ENCODE measurements around the gene PATJ. TPM values are rescaled to one million over a fixed set of nuclear protein-coding genes. Genes with fewer than 3 reads are reported as not detected.
A peak's percentile ranks its signal among the peaks of the same experiment; 100 is the strongest.

PATJ gene
- total RNA-seq, 1 experiment from 2014 or later: 47.3 TPM

- peak; percentile 34 for DNase-seq
- no peaks in the 10 kb centered on the region for H3K9me3 ChIP-seq (ENCODE audit: control insufficient read depth, low read depth, low read length)
- H2BK20ac ChIP-seq (ENCODE audit: low read depth, low read length, poor library complexity, severe bottlenecking): no peak overlapping the region
- H2AFZ ChIP-seq (ENCODE audit: low read length): no peak overlapping the region
- H2BK120ac ChIP-seq (ENCODE audit: low read depth, low read length, poor library complexity, severe bottlenecking): no peak overlapping the region
- H3K4me2 ChIP-seq (ENCODE audit: insufficient read depth, insufficient read length, low read length): no peak overlapping the region
- no peak overlapping the region for H4K5ac ChIP-seq (ENCODE audit: insufficient read length, low read depth, low read length)
- no peak overlapping the region for H2BK5ac ChIP-seq (ENCODE audit: insufficient read length, low read length)
- no peaks in the 10 kb centered on the region for H3K27me3 Mint-ChIP-seq (ENCODE audit: low read depth)
- H3K79me1 ChIP-seq (ENCODE audit: insufficient read depth, low read depth, low read length, poor library complexity, severe bottlenecking): no peaks in the 10 kb centered on the region
- H2BK12ac ChIP-seq (ENCODE audit: insufficient read length, low read depth, low read length): no peak overlapping the region
- H3K4me1 ChIP-seq (ENCODE audit: insufficient read depth, low read length): 0 out of 2 replicates have a peak, but pooled peaks cover 1% of the 10 kb centered on the region
- H3K14ac ChIP-seq (ENCODE audit: insufficient read depth, low read length): no peak overlapping the region
- no peak overlapping the region for H3K9ac ChIP-seq (ENCODE audit: extremely low read depth, insufficient read length, low read length)
- peak; percentile 48; the same call in 2 of the 3 replicates for TF ChIP-seq CTCF (conservative IDR thresholded peaks at IDR 0.05)
- H3K4me3 Mint-ChIP-seq: no peak overlapping the region
- no peak overlapping the region for H3K23ac ChIP-seq (ENCODE audit: insufficient read length, low read depth, low read length)
- H4K20me1 ChIP-seq (ENCODE audit: control insufficient read depth, insufficient read depth, insufficient read length): no peaks in the 10 kb centered on the region
- no peak overlapping the region for H3K27ac ChIP-seq (ENCODE audit: insufficient read length, low read depth, low read length)
- no peak overlapping the region for H3K4ac ChIP-seq (ENCODE audit: low read depth, low read length)
- H2AK5ac ChIP-seq (ENCODE audit: insufficient read length, low read length): no peak overlapping the region
- H3K27me3 ChIP-seq (ENCODE audit: insufficient read depth, low read length): no peaks in the 10 kb centered on the region
- no peaks in the 10 kb centered on the region for H3K79me2 ChIP-seq (ENCODE audit: insufficient read depth, low read length)
- H3T11ph ChIP-seq (ENCODE audit: low read length): no peak overlapping the region
- H3K27ac Mint-ChIP-seq: peak overlapping the region in 1 of 3 experiments; percentile 1; a peak in 1 of 7 replicates
- H4K91ac ChIP-seq (ENCODE audit: insufficient read length, low read depth, low read length): no peak overlapping the region
- no peak overlapping the region for H4K8ac ChIP-seq (replicated peaks; ENCODE audit: insufficient read length, low read depth, low read length)
- no peak overlapping the region for H2BK15ac ChIP-seq (ENCODE audit: low read depth, low read length)
- H3K36me3 Mint-ChIP-seq (ENCODE audit: insufficient read depth in 1 of 3, low read depth in 3 of 3): peaks cover 4 to 11% (median 6%) of the 10 kb centered on the region in 3 experiments
- peaks cover 14 to 15% of the 10 kb centered on the region in 2 experiments for H3K4me1 Mint-ChIP-seq
- peaks cover 4% of the 10 kb centered on the region in 2 experiments; a peak in 4 of 5 replicates for H3K9me3 Mint-ChIP-seq
- WGBS (ENCODE audit: extremely low coverage, insufficient read length, low lambda C conversion rate): no CpG with 5 or more reads among the region's 2 CpGs
- no peak overlapping the region for H3K18ac ChIP-seq (ENCODE audit: insufficient read length, low read depth, low read length)
- no peak overlapping the region for H3K56ac ChIP-seq (ENCODE audit: insufficient read length, low read depth, low read length)
- H3K23me2 ChIP-seq (ENCODE audit: insufficient read length, low read depth, low read length, poor library complexity, severe bottlenecking): no peaks in the 10 kb centered on the region
Measured at GRCh38 chr1:61842863-61843514, 100.7 kb downstream of the PATJ start.

Measured in H9 (cell line).